Measurements from ENCODE around the gene SINHCAF. TPM values are rescaled to one million over a fixed set of nuclear protein-coding genes. Genes with fewer than 3 reads are reported as not detected.

SINHCAF gene
- total RNA-seq, 1 donor from 2014 or later, result 115 TPM

DNA sequence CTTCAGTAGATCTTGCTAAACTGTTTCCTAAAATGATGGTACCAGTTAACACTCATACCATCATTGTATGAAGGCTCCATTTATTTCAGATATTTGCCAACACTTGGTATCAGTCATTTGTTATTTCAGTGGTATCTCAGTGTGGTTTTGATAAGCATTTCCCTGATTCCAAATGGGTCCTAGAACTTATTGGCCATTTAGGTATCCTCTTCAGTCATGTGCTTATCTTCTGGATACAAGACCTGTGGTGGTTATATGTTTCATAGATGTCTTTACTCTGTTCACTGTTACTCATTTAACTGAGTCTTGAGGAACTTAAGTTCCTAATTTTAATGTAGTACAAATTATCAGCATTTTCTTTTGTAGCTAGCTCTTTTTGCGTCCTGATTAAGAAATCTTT is 13.5 kb downstream of the SINHCAF start:
- no peak for DNase-seq (ENCODE audit: low read depth)
- H3K9me3 Mint-ChIP-seq (ENCODE audit: unreplicated experiment), result no peaks in the 10 kb centered on the region
- H3K4me1 ChIP-seq (ENCODE audit: insufficient read depth, low read length), result no peaks in the 10 kb centered on the region
- peaks cover 26% of the 10 kb centered on the region for H3K4me1 Mint-ChIP-seq (ENCODE audit: low read depth, unreplicated experiment)
- no peak overlapping the region for H2AFZ ChIP-seq (ENCODE audit: low read depth, low read length)
- TF ChIP-seq EZH2 (IDR thresholded peaks at IDR 0.05; ENCODE audit: insufficient read depth, low read length), result no peak
- TF ChIP-seq, protein P1, sequence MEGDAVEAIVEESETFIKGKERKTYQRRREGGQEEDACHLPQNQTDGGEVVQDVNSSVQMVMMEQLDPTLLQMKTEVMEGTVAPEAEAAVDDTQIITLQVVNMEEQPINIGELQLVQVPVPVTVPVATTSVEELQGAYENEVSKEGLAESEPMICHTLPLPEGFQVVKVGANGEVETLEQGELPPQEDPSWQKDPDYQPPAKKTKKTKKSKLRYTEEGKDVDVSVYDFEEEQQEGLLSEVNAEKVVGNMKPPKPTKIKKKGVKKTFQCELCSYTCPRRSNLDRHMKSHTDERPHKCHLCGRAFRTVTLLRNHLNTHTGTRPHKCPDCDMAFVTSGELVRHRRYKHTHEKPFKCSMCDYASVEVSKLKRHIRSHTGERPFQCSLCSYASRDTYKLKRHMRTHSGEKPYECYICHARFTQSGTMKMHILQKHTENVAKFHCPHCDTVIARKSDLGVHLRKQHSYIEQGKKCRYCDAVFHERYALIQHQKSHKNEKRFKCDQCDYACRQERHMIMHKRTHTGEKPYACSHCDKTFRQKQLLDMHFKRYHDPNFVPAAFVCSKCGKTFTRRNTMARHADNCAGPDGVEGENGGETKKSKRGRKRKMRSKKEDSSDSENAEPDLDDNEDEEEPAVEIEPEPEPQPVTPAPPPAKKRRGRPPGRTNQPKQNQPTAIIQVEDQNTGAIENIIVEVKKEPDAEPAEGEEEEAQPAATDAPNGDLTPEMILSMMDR (IDR thresholded peaks at IDR 0.05; ENCODE audit: insufficient read depth, low read depth, low read length), result no peak
- H3K27ac Mint-ChIP-seq (ENCODE audit: unreplicated experiment), result no peak overlapping the region
- H3K27me3 Mint-ChIP-seq (ENCODE audit: low read depth, unreplicated experiment), result no peaks in the 10 kb centered on the region
- no peak overlapping the region for H3K4me3 Mint-ChIP-seq (ENCODE audit: unreplicated experiment)
- H3K36me3 Mint-ChIP-seq (ENCODE audit: low read depth, unreplicated experiment), result no peaks in the 10 kb centered on the region
- peaks cover 99% of the 10 kb centered on the region for H3K79me2 ChIP-seq (ENCODE audit: insufficient read depth, low read length)
- no peak overlapping the region for H3K9ac ChIP-seq (ENCODE audit: low read length)
- no peaks in the 10 kb centered on the region for H3K27me3 ChIP-seq (ENCODE audit: insufficient read depth, low read length)
- FAIRE-seq, result peak; percentile 37
- H3K4me3 ChIP-seq (ENCODE audit: insufficient read depth, low read depth, low read length), result no peak overlapping the region
- peaks cover 3% of the 10 kb centered on the region for H3K36me3 ChIP-seq (ENCODE audit: insufficient read depth, low read length)
- H3K9me3 ChIP-seq (ENCODE audit: insufficient read depth, low read depth, low read length), result no peaks in the 10 kb centered on the region
- no peak overlapping the region for H3K4me2 ChIP-seq (ENCODE audit: low read length)
- H4K20me1 ChIP-seq (ENCODE audit: insufficient read depth, low read length), result peaks cover 80% of the 10 kb centered on the region
- H3K27ac ChIP-seq (ENCODE audit: low read depth, low read length), result no peak overlapping the region

- H3K9ac ChIP-seq (ENCODE audit: low read length), result no peak overlapping the region
- no peaks in the 10 kb centered on the region for H3K9me3 ChIP-seq (ENCODE audit: insufficient read depth, low read depth, low read length)
- Mint-ChIP-seq H3K9me3 (ENCODE audit: unreplicated experiment) (no peaks in the 10 kb centered on the region), H3K4me3 (ENCODE audit: unreplicated experiment) (no peak overlapping the region), H3K27ac (ENCODE audit: unreplicated experiment) (no peak overlapping the region), H3K4me1 (ENCODE audit: low read depth, unreplicated experiment) (peaks cover 23% of the 10 kb centered on the region), H3K36me3 (ENCODE audit: low read depth, unreplicated experiment) (no peaks in the 10 kb centered on the region), H3K27me3 (ENCODE audit: low read depth, unreplicated experiment) (no peaks in the 10 kb centered on the region)
- no peak overlapping the region for H3K4me2 ChIP-seq (ENCODE audit: low read length)
- no peaks in the 10 kb centered on the region for H3K4me1 ChIP-seq (ENCODE audit: insufficient read depth, low read length)
- no peak overlapping the region for H3K4me3 ChIP-seq (ENCODE audit: insufficient read depth, low read depth, low read length)
- H3K79me2 ChIP-seq (ENCODE audit: insufficient read depth, low read length), result peaks cover 99% of the 10 kb centered on the region
- TF ChIP-seq, protein P1 (IDR thresholded peaks at IDR 0.05; ENCODE audit: insufficient read depth, low read depth, low read length), result no peak
- TF ChIP-seq EZH2 (IDR thresholded peaks at IDR 0.05; ENCODE audit: insufficient read depth, low read length), result no peak
- H3K36me3 ChIP-seq (ENCODE audit: insufficient read depth, low read length), result peaks cover 3% of the 10 kb centered on the region
- no peak for FAIRE-seq
- no peaks in the 10 kb centered on the region for H3K27me3 ChIP-seq (ENCODE audit: insufficient read depth, low read length)
- no peak overlapping the region for H3K27ac ChIP-seq (ENCODE audit: low read depth, low read length)
- H4K20me1 ChIP-seq (ENCODE audit: insufficient read depth, low read length), result peaks cover 80% of the 10 kb centered on the region
- DNase-seq (ENCODE audit: low read depth), result no peak
- H2AFZ ChIP-seq (ENCODE audit: low read depth, low read length), result no peak overlapping the region
Observed at GRCh38 chr12:31311634-31312258, 14.2 kb downstream of the SINHCAF start.

GRCh38 chr12:31310488-31310887 is 15.5 kb downstream of the SINHCAF start:
- H3K4me3 ChIP-seq (ENCODE audit: insufficient read depth, low read depth, low read length), result no peak overlapping the region
- H3K36me3 ChIP-seq (ENCODE audit: insufficient read depth, low read length), result peaks cover 3% of the 10 kb centered on the region
- DNase-seq (ENCODE audit: low read depth) (no peak), FAIRE-seq (no peak)
- no peaks in the 10 kb centered on the region for H3K4me1 ChIP-seq (ENCODE audit: insufficient read depth, low read length)
- H3K9ac ChIP-seq (ENCODE audit: low read length), result no peak overlapping the region
- H4K20me1 ChIP-seq (ENCODE audit: insufficient read depth, low read length), result peaks cover 84% of the 10 kb centered on the region
- no peak overlapping the region for H3K4me2 ChIP-seq (ENCODE audit: low read length)
- H3K27ac ChIP-seq (ENCODE audit: low read depth, low read length), result no peak overlapping the region
- no peaks in the 10 kb centered on the region for H3K27me3 ChIP-seq (ENCODE audit: insufficient read depth, low read length)
- Mint-ChIP-seq H3K9me3 (ENCODE audit: unreplicated experiment) (no peaks in the 10 kb centered on the region), H3K4me1 (ENCODE audit: low read depth, unreplicated experiment) (peaks cover 26% of the 10 kb centered on the region), H3K27ac (ENCODE audit: unreplicated experiment) (no peak overlapping the region), H3K4me3 (ENCODE audit: unreplicated experiment) (no peak overlapping the region), H3K27me3 (ENCODE audit: low read depth, unreplicated experiment) (no peaks in the 10 kb centered on the region), H3K36me3 (ENCODE audit: low read depth, unreplicated experiment) (no peaks in the 10 kb centered on the region)
- H2AFZ ChIP-seq (ENCODE audit: low read depth, low read length), result no peak overlapping the region
- no peaks in the 10 kb centered on the region for H3K9me3 ChIP-seq (ENCODE audit: insufficient read depth, low read depth, low read length)
- no peak for TF ChIP-seq EZH2 (IDR thresholded peaks at IDR 0.05; ENCODE audit: insufficient read depth, low read length)
- TF ChIP-seq, protein P1 (IDR thresholded peaks at IDR 0.05; ENCODE audit: insufficient read depth, low read depth, low read length), result no peak
- H3K79me2 ChIP-seq (ENCODE audit: insufficient read depth, low read length), result peaks cover 98% of the 10 kb centered on the region

Data from astrocyte (in vitro differentiated cells and primary cell).